Esophagus muscularis mucosa (tissue), 4 donors: ENCODE measurements around the gene DOCK4. TPM values are rescaled to one million over a fixed set of nuclear protein-coding genes. Genes with fewer than 3 reads are reported as not detected.
A peak's percentile ranks its signal among the peaks of the same experiment; 100 is the strongest.

Source experiments
- DNase-seq: peaks from one replicate; pipeline ENCODE4 v3.0.0-alpha.2; 2017; ENCODE audit errors: extremely low spot score
- H3K27ac ChIP-seq, 4 donors: fragments of 200-600 bp; sonication (generic); replicated peaks in 1 of 4; 1 replicate in 3 of 4; 2 replicates in 1 of 4; pipeline ENCODE4 v1.5.1; 2016 to 2019; ENCODE audit warnings: mild to moderate bottlenecking in 1 of 4
- H3K27me3 ChIP-seq, 4 donors: fragments of 200-600 bp; sonication (generic); one replicate each; pipeline versions ENCODE4 v1.5.1 to v1.6.0; 2016 to 2019
- H3K36me3 ChIP-seq, 4 donors: fragments of 200-600 bp; sonication (generic); one replicate each; pipeline ENCODE4 v1.5.1; 2016 to 2019
- H3K4me1 ChIP-seq, 4 donors: fragments of 200-600 bp; sonication (generic); one replicate each; pipeline ENCODE4 v1.5.1; 2016 to 2019
- H3K4me3 ChIP-seq, 4 donors: fragments of 200-600 bp; sonication (generic); 1 replicate in 2 of 4; 2 replicates in 2 of 4; pipeline ENCODE4 v1.5.1; 2016 to 2019; ENCODE audit warnings: mild to moderate bottlenecking in 4 of 4, moderate library complexity in 1 of 4
- H3K9me3 ChIP-seq, 4 donors: fragments of 200-600 bp; sonication (generic); 1 replicate in 3 of 4; 2 replicates in 1 of 4; pipeline ENCODE4 v1.5.1; 2016 to 2019
- CTCF ChIP-seq, 3 experiments: fragments of 200-600 bp in 2 of 3; fragments of 450-650 bp in 1 of 3; sonication (generic) in 2 of 3; IDR thresholded peaks; one replicate each; pipeline ENCODE4 v1.5.1; 2017 to 2019; ENCODE audit warnings: antibody characterized with exemption in 3 of 3, mild to moderate bottlenecking in 2 of 3, moderate library complexity in 1 of 3
- EP300 ChIP-seq: sonication (generic); formaldehyde crosslinking; IDR thresholded peaks from one replicate; pipeline ENCODE4 v1.6.1; 2017; ENCODE audit warnings: antibody characterized with exemption
- POLR2A ChIP-seq: fragments of 450-650 bp; IDR thresholded peaks from one replicate; pipeline ENCODE4 v1.6.1; 2017; ENCODE audit warnings: antibody characterized with exemption, moderate library complexity, mild to moderate bottlenecking, low read depth
- POLR2AphosphoS5 ChIP-seq, 2 donors: sonication (generic); formaldehyde crosslinking; IDR thresholded peaks; one replicate each; pipeline ENCODE4 v1.6.1; 2017; ENCODE audit warnings: antibody characterized with exemption in 2 of 2
- WGBS: methylation state at CpG from one replicate; pipeline ENCODE4 v1.1.5; 2018; 5-methylcytosine and 5-hydroxymethylcytosine counted together
- intact Hi-C: fragments of 100-400 bp; cut with DNase I; formaldehyde crosslinking; loops from one replicate; pipeline ENCODE4 v1.15.1; 2023
- total RNA-seq, 4 donors: library from RNA; depleted of rRNA; stranded (reverse); fragments of >200 nt; gene quantifications; one replicate each; pipeline versions ENCODE4 v1.1.0 to v1.2.1, GENCODE V29; 2016

The DOCK4 gene
- total RNA-seq, 4 donors from 2014 or later = 14.0 to 25.3 (median 18.8) TPM

GRCh38 chr7:112089551-112089950 is 116.6 kb downstream of the DOCK4 start:
- Histone ChIP-seq H3K9me3 (no peaks in the 10 kb centered on the region), H3K27me3 (no peaks in the 10 kb centered on the region), H3K4me1 (peaks cover 0 to 9% (median 3%) of the 10 kb centered on the region in 4 donors), H3K36me3 (no peaks in the 10 kb centered on the region), H3K27ac (no peak overlapping the region), H3K4me3 (no peak overlapping the region)
- DNase-seq = no peak
- 91% methylated on average over 4 of the region's 4 CpGs for WGBS
- TF ChIP-seq EP300 (no peak), POLR2A (no peak), POLR2AphosphoS5 (IDR thresholded peaks at IDR 0.05) (no peak), CTCF (IDR thresholded peaks at IDR 0.05) (no peak)
- intact Hi-C loops = no loop called here

- Histone ChIP-seq H3K4me1 (peaks cover 0 to 12% (median 6%) of the 10 kb centered on the region in 4 donors), H3K4me3 (no peak overlapping the region), H3K36me3 (no peaks in the 10 kb centered on the region), H3K9me3 (no peaks in the 10 kb centered on the region), H3K27me3 (no peaks in the 10 kb centered on the region), H3K27ac (no peak overlapping the region)
- no peak for DNase-seq
- WGBS = 83% methylated on average over 4 of the region's 4 CpGs
- TF ChIP-seq POLR2AphosphoS5 (IDR thresholded peaks at IDR 0.05) (no peak), POLR2A (no peak), CTCF (IDR thresholded peaks at IDR 0.05) (no peak), EP300 (no peak)
- intact Hi-C loops = no loop called here
Measured at GRCh38 chr7:112088484-112089016, 117.6 kb downstream of the DOCK4 start.

GRCh38 chr7:112086496-112087254 is 119.5 kb downstream of the DOCK4 start:
- peaks cover 0 to 12% (median 6%) of the 10 kb centered on the region in 4 donors for H3K4me1 ChIP-seq
- TF ChIP-seq POLR2AphosphoS5 (IDR thresholded peaks at IDR 0.05) = no peak
- no peak for TF ChIP-seq EP300
- TF ChIP-seq POLR2A = no peak
- no peak for TF ChIP-seq CTCF (IDR thresholded peaks at IDR 0.05)
- no peak overlapping the region for H3K27ac ChIP-seq
- 98% methylated on average over 3 of the region's 3 CpGs for WGBS
- H3K36me3 ChIP-seq = no peaks in the 10 kb centered on the region
- intact Hi-C loops = no loop called here
- H3K9me3 ChIP-seq = no peaks in the 10 kb centered on the region
- no peaks in the 10 kb centered on the region for H3K27me3 ChIP-seq
- DNase-seq = no peak
- no peak overlapping the region for H3K4me3 ChIP-seq

- no peak overlapping the region for H3K4me3 ChIP-seq
- peak overlapping the region in 3 of 4 donors; percentile 35 to 46 (median 37) for H3K27ac ChIP-seq
- intact Hi-C loops = no loop called here
- no peaks in the 10 kb centered on the region for H3K27me3 ChIP-seq
- WGBS = 57% methylated on average over 3 of the region's 3 CpGs
- no peaks in the 10 kb centered on the region for H3K9me3 ChIP-seq
- DNase-seq = no peak
- H3K4me1 ChIP-seq = peaks cover 0 to 18% (median 6%) of the 10 kb centered on the region in 4 donors
- TF ChIP-seq CTCF (IDR thresholded peaks at IDR 0.05) = no peak
- no peak for TF ChIP-seq POLR2AphosphoS5 (IDR thresholded peaks at IDR 0.05)
- TF ChIP-seq EP300 = no peak
- no peak for TF ChIP-seq POLR2A
- no peaks in the 10 kb centered on the region for H3K36me3 ChIP-seq
Measured at GRCh38 chr7:112084520-112084971, 121.7 kb downstream of the DOCK4 start.
